Left renal cortex interstitium (tissue), 4 donors: Measurements from ENCODE around the gene MYCL. TPM values are rescaled to one million over a fixed set of nuclear protein-coding genes. Genes with fewer than 3 reads are reported as not detected.

Experiments
- DNase-seq, 4 donors: peaks; one replicate each; pipeline ENCODE4 v3.0.0-alpha.2; 2013; ENCODE audit warnings: low read depth in 4 of 4, low spot score in 2 of 4, missing footprints in 1 of 4
- polyA plus RNA-seq, 4 donors: library from polyadenylated mRNA; unstranded; fragments of 120-200 nt; gene quantifications; one replicate each; pipeline ENCODE4 v1.2.1, GENCODE V29; 2013; ENCODE audit not compliant: insufficient read length in 4 of 4

MYCL gene, protein sequence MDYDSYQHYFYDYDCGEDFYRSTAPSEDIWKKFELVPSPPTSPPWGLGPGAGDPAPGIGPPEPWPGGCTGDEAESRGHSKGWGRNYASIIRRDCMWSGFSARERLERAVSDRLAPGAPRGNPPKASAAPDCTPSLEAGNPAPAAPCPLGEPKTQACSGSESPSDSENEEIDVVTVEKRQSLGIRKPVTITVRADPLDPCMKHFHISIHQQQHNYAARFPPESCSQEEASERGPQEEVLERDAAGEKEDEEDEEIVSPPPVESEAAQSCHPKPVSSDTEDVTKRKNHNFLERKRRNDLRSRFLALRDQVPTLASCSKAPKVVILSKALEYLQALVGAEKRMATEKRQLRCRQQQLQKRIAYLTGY
- 1 to 10 TPM; 6.9 to 9.1 (median 8.2) TPM for polyA plus RNA-seq

DNA sequence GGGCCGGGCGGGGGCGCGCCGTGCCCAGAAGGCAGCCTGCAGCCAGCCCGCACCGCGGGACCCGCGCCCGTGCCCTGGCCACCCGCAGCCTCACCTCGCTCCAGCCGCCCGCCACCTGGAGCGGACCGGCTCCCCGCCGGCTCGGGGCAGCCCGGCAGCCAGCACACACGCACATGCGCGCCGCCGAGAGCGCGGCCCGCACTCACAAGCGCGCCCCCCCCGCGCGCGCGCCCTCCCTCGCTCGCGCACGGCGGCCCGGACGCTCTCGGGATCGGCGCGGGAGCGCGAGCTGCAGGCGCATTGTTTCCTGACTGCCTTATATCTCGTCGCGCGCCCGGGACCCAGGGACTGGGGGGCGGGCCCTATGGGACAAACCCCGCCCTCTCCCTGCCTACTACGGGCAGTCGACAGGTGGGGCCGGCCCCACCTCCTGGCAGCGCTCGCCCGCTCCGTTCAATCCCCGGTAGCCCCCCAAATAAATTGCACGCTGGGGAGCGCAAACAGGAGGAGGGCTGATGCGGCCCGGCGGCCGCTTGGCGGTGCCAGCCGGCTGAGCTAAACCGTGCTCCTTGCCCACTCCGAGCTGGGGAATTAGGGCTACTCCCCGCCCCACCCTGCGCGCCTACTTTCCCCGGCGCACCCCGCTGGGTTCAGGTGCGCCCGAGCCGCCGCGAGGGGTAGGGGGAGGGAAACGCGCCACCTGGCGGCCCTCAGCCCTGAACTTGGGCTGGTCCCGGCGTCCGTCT is at the start of gene MYCL:
TSS of gene MYCL (minus strand) at position 204 of the 746 bp plus-strand sequence. CDS start 483 bp downstream, outside the sequence.
- no peak for DNase-seq

DNA sequence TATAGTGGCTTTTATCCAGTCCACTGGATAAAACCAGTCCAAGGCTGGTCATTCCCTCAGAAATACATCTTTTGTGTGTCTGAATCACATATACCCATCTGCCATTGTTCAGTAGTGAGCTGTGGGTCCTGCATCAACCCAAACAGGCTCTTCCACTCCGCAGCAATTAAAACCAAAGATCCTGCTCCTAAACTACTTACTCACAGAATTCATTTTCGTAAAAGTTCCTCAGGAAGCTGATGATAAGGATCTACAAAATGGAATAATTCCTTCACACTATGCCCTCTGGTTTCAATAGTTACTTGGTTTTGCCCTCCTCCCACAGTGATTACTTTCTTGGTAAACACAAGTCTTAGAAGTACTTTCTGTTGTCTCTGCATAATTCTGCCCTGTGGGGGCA is 48.2 kb upstream of the MYCL start:
- no peak for DNase-seq

DNA sequence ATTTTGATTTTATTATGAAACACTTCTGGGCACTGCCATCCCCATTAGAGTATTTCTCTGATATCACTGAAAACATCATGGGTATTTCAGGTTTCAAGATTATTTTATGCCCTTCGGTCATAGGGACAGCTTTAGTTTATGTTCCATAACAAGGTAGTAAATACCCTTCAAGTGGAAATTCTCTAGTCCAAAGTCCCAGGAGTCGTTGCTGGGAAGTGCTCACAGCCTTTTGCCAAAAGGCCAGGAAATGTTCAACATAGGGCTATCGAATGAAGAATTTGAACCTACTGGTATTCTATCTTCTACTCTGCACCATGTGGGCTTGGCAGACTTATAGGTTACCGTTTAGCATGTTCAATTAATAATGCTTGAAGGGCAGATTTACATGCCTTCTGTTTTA is 45.5 kb upstream of the MYCL start:
- no peak for DNase-seq

DNA sequence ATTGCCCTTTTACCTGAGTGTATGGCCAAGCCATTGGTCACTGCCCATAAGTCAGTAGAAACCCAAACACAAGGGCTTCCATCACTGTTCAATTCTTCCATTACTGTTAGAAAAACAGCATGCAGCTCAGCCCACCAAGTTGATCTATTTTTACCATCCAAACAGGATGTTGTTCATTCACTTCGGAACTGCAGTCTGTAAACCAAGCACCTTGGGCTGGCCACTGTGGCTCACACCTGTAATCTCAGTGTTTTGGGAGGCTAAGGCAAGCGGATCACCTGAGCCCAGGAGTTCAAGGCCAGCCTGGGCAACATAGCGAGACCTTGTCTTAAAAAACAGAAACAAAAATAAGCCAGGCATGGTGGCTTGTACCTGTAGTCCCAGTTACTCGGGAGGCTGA is 44.5 kb upstream of the MYCL start:
- no peak for DNase-seq

DNA sequence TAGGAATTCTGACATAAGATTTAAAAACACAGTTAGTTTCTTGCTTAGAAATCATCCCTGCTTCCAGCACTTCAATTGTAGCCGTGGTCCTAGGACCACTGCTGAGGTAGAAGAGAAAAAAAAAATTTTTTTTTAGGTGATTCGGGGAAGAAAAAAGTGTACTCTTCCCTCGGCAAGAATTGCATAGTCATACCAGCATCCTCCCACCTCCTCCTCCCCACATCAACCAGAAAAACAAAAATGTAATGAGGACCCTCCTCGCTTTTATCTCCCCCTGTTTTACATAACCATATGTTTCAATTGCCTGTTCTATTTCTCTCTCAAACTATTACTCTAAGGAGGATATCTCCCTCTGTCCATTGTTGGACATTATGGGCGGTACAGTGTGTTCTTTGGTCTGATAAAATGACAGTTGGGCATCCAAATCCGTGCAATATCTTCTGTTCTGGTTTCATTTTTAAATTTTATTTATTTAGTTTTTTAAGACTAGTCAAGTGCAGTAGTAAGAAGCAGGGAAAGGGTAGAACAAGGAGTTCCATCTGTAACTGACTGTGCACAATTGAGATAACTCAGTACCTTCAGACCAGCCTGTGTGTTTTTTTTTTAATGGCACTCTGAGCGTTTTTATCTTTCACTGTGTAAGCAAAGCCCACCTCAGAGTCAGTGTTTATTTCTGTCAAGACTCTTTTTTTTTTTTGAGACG is 42.8 kb upstream of the MYCL start:
- no peak for DNase-seq

DNA sequence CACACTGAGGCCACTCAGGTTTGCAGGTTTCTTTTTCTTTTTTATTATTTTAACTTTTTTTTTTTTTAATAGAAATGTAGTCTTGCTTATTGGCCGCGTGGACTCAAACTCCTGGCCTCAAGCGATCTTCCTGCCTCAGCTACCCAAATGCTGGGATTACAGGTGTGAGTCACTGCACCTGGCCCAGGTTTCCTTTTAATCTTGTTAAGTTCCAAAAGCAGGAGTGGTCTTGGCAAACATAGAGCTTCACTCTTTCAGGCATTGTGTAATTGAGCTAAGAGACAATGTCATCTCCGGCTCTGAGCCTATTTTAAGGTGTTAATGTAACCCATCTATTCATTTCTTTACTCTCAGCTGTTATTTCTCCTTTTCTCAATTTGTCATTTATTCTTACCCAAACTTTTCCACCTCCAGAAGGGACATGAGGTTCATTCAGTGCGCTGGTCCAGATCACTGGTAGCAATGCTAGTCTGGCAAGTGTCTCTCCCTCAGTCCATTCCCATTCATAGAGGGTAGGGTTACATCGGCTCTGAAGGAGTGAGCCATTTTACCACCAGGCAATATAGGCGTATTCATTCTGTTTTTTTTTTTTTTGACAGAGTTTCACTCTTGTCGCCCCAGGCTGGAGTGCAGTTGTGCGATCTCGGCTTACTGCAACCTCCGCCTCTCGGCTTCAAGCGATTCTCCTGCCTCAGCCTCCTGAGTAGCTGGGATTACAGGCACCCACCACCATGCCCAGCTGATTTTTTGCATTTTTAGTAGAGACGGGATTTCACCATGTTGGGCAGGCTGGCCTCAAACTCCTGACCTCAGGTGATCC is 42.0 kb upstream of the MYCL start:
- DNase-seq: no peak

DNA sequence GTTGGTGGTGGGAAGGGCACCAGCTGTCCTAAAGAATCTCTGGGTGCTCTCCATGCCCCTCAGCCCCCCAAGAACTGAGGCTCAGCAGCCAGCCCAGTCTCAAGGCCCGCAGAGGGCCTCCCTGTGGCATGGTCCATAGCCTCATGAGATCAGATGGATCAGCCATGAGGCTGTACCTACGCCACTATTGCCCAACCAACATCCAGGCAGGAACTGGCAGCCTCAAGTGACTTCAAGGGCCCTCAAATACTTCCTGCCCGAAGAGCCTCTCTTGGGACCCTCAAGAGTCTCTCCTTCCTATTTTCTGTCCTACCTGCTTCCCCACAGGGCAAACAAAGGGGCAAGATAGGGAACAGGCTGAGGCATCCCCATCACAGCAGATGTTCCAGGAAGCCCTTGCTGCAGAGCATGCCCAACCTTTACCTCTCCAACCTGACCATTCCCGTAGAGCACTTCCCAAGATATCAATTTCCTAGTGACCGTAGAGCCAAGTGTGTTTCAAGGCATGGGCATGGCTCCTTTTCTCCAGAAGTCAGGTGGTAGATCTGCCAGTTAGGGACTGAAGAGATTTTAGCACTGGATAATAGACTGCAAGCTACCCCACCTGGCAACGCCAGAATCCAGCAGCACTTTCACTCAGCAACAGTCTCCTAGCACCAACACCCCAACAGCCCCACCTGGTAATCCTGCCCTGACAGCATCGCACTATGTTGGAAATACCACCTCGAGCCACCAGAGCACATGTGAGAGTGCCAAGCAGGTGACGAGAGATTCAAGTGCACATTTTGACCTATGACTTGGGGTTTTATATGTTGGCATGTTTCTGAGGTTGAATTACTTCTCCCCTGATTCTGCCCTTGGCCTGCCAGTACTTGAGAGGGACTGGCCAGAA is 39.5 kb upstream of the MYCL start:
- no peak for DNase-seq

DNA sequence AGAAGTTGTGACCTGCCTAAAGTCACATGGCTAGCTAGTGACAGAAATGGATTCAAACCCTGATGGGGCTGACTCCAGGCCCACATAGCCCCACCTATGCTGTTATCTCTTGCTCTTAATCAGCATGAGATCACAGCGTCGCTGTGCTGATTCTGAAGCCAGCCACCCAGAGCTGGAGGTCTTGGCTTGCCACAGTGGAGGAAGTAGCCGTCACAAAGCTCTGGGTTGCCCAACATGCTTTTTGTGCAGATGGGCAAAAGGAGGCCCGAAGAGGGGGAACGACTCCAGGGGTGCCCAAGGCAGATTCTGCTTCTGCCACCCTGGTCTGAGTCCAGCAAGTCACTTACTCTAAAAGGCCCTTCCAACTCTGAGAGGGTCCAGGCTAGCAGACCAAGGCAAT is 38.5 kb upstream of the MYCL start:
- DNase-seq: no peak

DNA sequence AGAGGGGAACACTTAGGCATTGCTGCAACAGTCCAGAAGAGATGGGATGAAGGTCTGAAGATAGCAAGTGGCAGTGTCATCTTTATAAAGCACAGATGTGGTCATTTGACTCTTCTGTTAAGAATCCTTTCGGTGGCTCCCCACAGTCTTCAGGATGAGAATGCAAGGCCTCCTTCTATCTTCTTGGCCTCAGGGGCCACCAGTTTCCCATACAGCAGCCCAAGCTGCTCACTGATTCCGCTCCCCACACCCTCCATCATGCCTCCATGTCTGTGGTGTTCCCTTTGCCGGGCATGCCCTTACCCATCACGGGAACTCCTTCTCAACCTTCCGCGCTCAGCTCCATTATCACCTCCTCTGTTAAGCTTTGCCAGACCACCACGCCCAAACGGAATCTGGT is 37.1 kb upstream of the MYCL start:
- no peak for DNase-seq

DNA sequence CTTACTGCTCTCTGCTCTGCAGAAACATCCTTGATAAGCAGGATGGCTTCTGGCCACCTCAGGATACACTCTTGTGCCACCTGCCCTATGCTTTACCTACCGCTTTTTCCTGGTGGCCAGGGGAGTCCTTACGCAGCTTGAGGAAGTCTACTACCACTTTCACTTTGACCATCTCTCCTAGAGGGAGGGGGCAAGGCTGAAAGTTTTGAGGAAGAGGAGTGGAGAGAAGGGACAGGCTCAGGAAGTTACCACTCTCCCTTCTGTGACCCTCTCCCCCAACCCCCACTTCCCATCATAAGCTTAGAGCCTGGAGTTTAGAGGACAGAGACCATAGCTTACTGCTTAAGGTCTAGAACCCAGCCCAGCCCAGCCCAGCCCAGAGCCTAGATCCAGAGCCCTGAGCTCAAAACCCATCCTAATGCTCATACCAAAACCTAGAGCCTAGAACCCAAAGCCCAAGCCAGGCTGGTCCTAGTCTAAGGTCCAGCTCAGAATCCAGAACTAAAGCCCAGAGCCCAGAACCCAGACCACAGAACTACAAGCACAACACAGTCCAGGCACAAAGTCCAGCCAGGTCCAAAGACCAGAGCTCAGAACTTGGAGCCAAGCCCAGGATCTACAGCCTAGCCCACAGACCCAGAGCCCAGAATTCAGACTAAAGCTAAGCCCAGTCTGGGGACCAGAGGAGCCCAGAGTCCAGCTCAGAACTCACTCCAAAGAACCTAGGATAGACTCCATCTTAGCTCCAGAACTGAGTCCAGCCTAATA is 35.2 kb upstream of the MYCL start:
- no peak for DNase-seq

DNA sequence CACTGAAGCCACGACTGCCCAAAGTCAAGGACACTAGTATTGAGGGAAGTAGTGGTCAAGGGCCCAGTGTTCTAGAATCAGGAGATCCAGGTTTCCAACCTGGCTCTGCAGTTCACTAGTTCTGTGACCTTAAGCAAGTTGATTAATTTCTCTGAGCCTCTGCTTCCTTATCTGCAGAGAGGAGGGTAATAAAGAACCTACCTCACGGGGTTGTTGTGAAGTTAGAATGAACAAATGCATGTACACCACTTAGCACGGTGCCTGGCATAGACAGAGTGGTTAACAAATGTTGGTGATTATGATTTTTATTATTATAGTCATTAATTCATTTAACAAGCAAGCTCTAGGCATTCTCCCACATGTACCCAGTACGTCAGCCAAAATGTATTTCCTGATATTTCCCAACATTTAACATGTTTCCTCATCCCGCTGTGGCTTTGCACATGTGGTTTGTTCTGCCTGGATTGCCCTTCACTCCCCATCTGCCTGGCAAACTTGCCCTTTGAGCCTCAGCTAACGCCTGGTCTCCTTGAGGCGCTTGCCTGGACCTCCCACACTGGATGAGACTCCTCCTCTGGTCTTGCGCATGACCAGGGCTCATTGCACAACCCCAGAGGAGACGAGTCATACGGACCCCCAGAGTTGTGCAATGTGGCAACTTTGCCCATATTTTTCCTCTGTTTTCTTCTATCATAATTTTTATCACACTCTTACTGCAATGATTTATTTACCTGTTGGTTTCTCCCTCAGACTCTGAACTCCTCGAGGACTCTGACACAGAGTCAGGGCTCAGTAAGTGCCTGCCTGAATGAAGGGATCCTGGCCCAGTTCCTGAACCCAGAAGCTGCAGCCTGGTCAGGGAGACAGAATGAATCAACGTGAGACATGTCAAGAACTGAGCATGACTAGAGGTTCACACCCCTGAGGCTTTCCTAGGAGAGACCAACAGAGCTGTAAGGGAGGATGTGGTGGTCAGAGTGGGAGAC is 32.5 kb upstream of the MYCL start:
- DNase-seq: no peak

DNA sequence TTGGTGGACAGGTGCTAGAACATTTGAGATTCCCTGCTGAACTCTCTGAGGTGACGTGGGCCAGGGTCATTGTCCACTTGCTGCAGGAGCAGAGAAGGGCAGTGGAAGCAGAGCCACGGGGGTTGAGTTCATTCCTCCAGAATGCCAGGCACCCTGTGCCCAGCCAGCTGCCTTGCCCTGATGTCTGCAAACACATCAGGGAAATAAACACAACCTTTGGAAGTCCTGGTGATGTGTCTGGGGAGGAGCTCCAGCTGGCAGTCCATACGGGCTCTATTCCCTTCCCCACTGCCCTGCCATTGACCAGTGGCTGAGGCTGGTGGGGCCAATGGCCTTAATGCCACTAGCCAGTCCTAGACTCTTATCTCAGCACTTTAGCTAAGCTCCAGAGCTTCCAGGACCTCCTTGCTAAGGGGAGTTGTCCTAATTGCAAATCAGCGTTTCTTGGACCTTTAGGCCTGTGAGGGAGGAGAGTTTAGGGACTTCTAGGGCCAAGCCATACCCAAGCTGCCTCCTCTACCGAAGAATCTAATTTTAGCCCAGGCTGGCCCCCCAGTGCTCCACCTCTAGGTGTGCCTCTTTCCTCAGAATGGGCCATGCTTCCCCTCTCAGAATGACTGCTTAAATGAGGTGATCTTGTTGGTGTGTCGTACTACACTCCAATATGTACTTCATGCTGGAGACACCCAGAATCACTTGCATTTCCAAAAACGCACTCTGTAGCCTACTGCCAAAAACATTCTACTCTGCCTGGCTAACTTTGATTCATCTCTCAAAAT is 27.3 kb upstream of the MYCL start:
- DNase-seq: no peak

DNA sequence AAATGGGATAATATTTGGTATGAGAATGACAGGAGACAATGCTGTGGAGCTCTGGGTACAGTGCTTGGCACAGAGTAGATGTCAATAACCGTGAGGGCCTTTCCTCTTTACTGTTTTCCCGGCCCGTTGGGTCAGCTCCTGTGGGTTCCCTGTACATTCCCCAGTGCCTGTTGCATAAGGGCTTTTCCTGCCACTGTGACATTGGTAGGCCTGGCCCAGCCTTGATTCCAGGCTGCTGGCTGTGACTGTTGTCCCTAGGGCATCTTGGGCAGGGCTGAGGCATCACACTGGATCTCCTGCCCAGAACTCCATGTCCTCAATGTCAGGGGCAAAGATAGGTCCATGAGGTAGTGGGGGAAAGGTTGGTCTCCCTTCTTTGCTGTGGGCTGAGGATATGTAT is 25.8 kb upstream of the MYCL start:
- no peak for DNase-seq

DNA sequence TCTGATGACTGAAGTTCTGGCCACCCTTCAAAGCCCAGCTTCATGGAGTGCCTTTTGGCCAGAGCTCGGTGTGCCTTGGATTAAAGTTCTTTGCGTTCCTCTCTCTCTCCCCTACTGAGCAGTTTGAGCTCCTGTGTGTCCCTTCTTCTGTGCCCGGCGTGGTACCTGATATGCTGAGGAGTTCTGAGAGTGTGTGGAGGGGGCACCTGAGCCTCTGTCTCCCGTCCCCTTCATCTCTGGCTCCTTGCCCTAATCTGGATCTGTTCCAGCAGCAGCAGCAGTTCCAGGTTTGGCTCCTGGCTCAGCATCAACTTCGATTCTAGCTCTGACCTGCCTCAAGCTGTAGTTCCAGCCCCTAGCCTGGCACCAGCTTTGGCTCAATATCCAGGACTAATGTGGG is 25.1 kb upstream of the MYCL start:
- no peak for DNase-seq

DNA sequence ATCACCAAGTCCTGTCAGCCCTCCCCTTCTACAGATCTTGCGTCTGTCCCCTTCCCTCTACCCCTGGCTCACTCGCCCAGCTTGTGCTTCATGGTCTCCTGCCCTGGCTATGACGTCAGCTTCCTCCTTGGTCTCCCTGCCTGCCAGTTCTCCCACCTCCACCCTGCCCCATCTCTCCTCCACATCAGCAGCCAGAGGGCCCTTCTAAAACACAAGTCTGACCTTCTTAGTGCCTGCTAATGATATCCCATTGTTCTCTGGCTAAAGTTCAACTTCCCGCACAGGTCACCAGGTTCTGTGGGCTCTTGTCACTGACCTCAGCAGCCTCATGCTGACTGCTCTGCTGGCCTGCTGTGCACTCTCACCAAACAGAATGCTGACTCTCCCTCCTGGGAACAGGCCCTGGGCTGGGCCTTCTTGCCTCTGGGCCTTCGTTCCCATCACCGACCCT is 24.7 kb upstream of the MYCL start:
- no peak for DNase-seq

DNA sequence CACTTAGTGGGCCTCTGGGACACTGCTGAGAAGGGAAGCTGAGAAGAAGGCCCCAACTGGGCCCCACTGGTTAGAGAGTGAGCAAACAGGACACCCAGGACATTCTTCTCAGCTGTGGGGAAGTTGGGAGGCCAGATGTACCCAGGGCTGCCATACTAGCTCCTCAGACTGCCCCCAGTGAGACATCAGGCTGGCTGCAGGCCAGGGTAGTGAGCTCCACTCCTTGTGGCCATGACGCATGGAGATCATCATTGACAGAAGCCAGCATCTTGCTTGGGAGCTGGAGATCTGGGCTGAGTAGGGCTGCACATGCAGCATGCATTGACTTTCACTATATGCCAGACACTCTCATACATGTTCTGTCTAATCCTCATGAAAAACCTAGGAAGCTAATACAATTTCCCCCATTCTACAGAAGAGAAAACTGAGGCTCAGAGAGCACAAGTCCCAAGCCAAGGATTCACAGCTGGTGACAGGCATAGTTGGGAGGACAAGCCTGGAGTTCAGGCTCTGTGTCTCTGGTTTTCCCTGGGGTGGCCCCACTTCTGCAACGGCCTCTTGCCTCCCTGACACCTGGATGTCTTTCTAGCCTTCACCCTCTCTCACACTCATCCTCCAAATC is 24.1 kb upstream of the MYCL start:
- DNase-seq: no peak
